K562 (cell line): ENCODE results near the gene DCPS. TPM values are rescaled to one million over a fixed set of nuclear protein-coding genes. Genes with fewer than 3 reads are reported as not detected.

Experiments used
- CCAR2 ChIP-seq: fragments of 200-400 bp; formaldehyde crosslinking; IDR thresholded peaks from 2 replicates; pipeline ENCODE4 v1.6.1; 2017; ENCODE audit warnings: mild to moderate bottlenecking, low read depth, low read length
- DMBX1 ChIP-seq: fragments of 250-450 bp; sonication (Bioruptor Pico); IDR thresholded peaks from 2 replicates; pipeline ENCODE4 v1.8.0; 2022; ENCODE audit warnings: inconsistent platforms, mild to moderate bottlenecking, moderate library complexity, borderline replicate concordance
- EP400 ChIP-seq: fragments of 450-650 bp; IDR thresholded peaks from 2 replicates; pipeline ENCODE4 v1.6.1; 2017; ENCODE audit warnings: antibody characterized with exemption, mild to moderate bottlenecking, moderate library complexity
- FIP1L1 ChIP-seq: fragments of 200-400 bp; formaldehyde crosslinking; IDR thresholded peaks from 2 replicates; pipeline ENCODE4 v1.6.1; 2018; ENCODE audit warnings: mild to moderate bottlenecking, low read depth, low read length; ENCODE audit not compliant: poor library complexity, severe bottlenecking
- FOXK2 ChIP-seq, 2 experiments: fragments of 450-650 bp; IDR thresholded peaks in 1 of 2; conservative IDR thresholded peaks in 1 of 2; 2 replicates each; pipeline ENCODE4 v1.6.1; 2016; ENCODE audit warnings: low read depth in 2 of 2, mild to moderate bottlenecking in 1 of 2
- GATAD2B ChIP-seq: fragments of 450-650 bp; IDR thresholded peaks from 2 replicates; pipeline ENCODE4 v1.6.1; 2017; ENCODE audit warnings: mild to moderate bottlenecking, borderline replicate concordance
- KAT8 ChIP-seq: fragments of 450-650 bp; IDR thresholded peaks from 2 replicates; pipeline ENCODE4 v1.6.1; 2016; ENCODE audit warnings: low read depth, mild to moderate bottlenecking
- MBD2 ChIP-seq: sonication (generic); IDR thresholded peaks from 2 replicates; pipeline ENCODE4 v1.6.1; 2016; ENCODE audit warnings: low read depth, borderline replicate concordance
- MNT ChIP-seq, 2 experiments: fragments of 450-650 bp; conservative IDR thresholded peaks; 2 replicates each; pipeline ENCODE4 v1.6.1; 2017; ENCODE audit warnings: mild to moderate bottlenecking in 2 of 2, moderate library complexity in 2 of 2
- NONO ChIP-seq, 2 experiments: fragments of 200-400 bp in 1 of 2; fragments of 450-650 bp in 1 of 2; formaldehyde crosslinking in 1 of 2; IDR thresholded peaks; 2 replicates each; pipeline ENCODE4 v1.6.1; 2017; ENCODE audit warnings: low read depth in 2 of 2, mild to moderate bottlenecking in 2 of 2, moderate library complexity in 2 of 2, low read length in 1 of 2
- PHF20 ChIP-seq: fragments of 450-650 bp; IDR thresholded peaks from 2 replicates; pipeline ENCODE4 v1.6.1; 2018; ENCODE audit not compliant: partially characterized antibody
- RB1 ChIP-seq: fragments of 450-650 bp; IDR thresholded peaks from 2 replicates; pipeline ENCODE4 v1.6.1; 2017; ENCODE audit warnings: low read depth, mild to moderate bottlenecking
- TCFL5 ChIP-seq: fragments of 250-450 bp; sonication (Bioruptor Pico); conservative IDR thresholded peaks from 2 replicates; pipeline ENCODE4 v1.6.1; 2021; ENCODE audit warnings: mild to moderate bottlenecking, moderate library complexity, matching md5 sums
- VEZF1 ChIP-seq: fragments of 200-800 bp; sonication (Bioruptor generic); IDR thresholded peaks from 2 replicates; pipeline ENCODE4 v1.6.1; 2017; ENCODE audit warnings: missing genetic modification characterization, missing compliant biosample characterization
- ZBTB49 ChIP-seq: sonication (generic); formaldehyde crosslinking; IDR thresholded peaks from 2 replicates; pipeline ENCODE4 v1.8.0; 2022; ENCODE audit warnings: missing genetic modification reagents, mild to moderate bottlenecking, borderline replicate concordance
- ZBTB7A ChIP-seq: IDR thresholded peaks from 2 replicates; pipeline ENCODE4 v1.6.1; 2011; ENCODE audit warnings: low read depth, mild to moderate bottlenecking, low read length, moderate library complexity, borderline replicate concordance; ENCODE audit not compliant: control insufficient read depth
- ZHX1 ChIP-seq: fragments of 150-350 bp; conservative IDR thresholded peaks from 2 replicates; pipeline ENCODE4 v1.6.1; 2014; ENCODE audit warnings: low read length
- polyA plus RNA-seq, 8 experiments: library from polyadenylated mRNA; depleted of rRNA in 4 of 8; stranded (reverse) in 5 of 8; unstranded in 3 of 8; fragments of >200 nt; fragmentation: Nextera tagmentation in 2 of 8; fragmentation: Illumina TruSeq in 1 of 8; extraction: Ambion mirVana in 2 of 8; extraction: Trizol in 1 of 8; gene quantifications; 2 replicates each; pipeline versions ENCODE4 v1.2.1 to v1.2.3, GENCODE V29; 2011 to 2014; ENCODE audit warnings: inconsistent platforms in 1 of 8, missing spikeins in 1 of 8
- total RNA-seq, 7 experiments: library from RNA; depleted of rRNA in 6 of 7; stranded (reverse); fragments of >200 nt in 6 of 7; fragmentation: Illumina TruSeq in 2 of 7; extraction: Trizol in 2 of 7; gene quantifications; 2 replicates each; pipeline versions ENCODE4 v1.2.1 to v1.2.3, GENCODE V29; 2011 to 2021; ENCODE audit warnings: low replicate concordance in 1 of 7

The DCPS gene
- total and polyA plus RNA-seq, 9 of the 15 experiments (the other 6 are each of a cell fraction or from before 2014, with no cell fraction given) = 8.7 to 38.1 (median 17.9) TPM

- TF ChIP-seq ZBTB49 (CRISPR knock-in tag) = no peak
- peak; percentile 57 for TF ChIP-seq ZBTB7A
- TF ChIP-seq FIP1L1 = peak; percentile 74
- peak; percentile 29 for TF ChIP-seq RB1
- TF ChIP-seq EP400 = peak; percentile 98
- TF ChIP-seq KAT8 = no peak
- TF ChIP-seq GATAD2B = no peak; the same call in 1 of the 2 replicates
- peak; percentile 99 for TF ChIP-seq VEZF1 (CRISPR knock-in tag)
- TF ChIP-seq TCFL5 = no peak
- peak; percentile 91 for TF ChIP-seq PHF20
- no peak for TF ChIP-seq NONO (IDR thresholded peaks at IDR 0.05; ENCODE audit: low read depth in 2 of 2, low read length in 1 of 2)
- TF ChIP-seq DMBX1 (CRISPR knock-in tag) = 0 out of 2 replicates have a peak, but pooled peaks have one; percentile 19
- no peak for TF ChIP-seq ZHX1
- TF ChIP-seq MNT (conservative IDR thresholded peaks at IDR 0.05) = peak; percentile 82 to 90
- peak; percentile 93 for TF ChIP-seq MBD2
- TF ChIP-seq CCAR2 = no peak
- peak in 1 of 2 experiments; percentile 66; a peak in 2 of 4 replicates for TF ChIP-seq FOXK2 (conservative IDR thresholded peaks at IDR 0.05 in 1 of 2, IDR thresholded peaks at IDR 0.05 in 1 of 2; ENCODE audit: low read depth in 2 of 2)
Measured at GRCh38 chr11:126268708-126269579, 34.9 kb upstream of the DCPS start, which contains the start of the genes FOXRED1 and SRPRA (continued).
